ENCODE results near the gene ACAN. TPM values are rescaled to one million over a fixed set of nuclear protein-coding genes. Genes with fewer than 3 reads are reported as not detected.

ACAN gene
- total RNA-seq, 2 donors from 2014 or later = 0.16 TPM; not detected in 1

DNA sequence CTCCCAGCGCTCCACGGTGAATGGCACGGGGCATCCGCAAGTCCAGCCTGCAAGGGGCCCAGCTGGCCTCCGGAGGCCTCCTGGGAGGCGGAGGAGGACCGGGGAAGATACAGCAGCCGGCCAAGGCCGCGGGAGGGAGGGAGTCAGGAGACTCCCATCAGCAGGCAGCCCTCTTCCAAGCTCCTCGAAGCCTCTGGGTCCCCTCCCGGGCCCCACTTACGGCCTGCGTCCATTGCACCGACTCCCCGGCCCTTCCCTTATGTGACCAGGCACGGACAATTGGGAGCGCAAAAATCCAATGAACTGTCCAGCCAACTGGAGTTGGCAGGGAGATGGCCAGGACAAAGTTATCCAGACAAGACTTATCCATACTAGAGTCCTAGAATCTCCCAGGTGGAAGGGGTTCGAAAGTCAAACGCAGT, 109.3 kb downstream of the ACAN start:
- no peak for DNase-seq (ENCODE audit: low spot score)
- Histone ChIP-seq H3K36me3 (peaks cover 31% of the 10 kb centered on the region), H3K4me1 (peaks cover 0 to 52% of the 10 kb centered on the region in 2 donors), H3K27ac (peak overlapping the region; percentile 91 to 97), H3K4me3 (peak overlapping the region; percentile 78 to 80), H3K9me3 (no peaks in the 10 kb centered on the region), H3K27me3 (no peaks in the 10 kb centered on the region)
- no peak for TF ChIP-seq CTCF (IDR thresholded peaks at IDR 0.05)

GRCh38 chr15:88913017-88913849, 110.0 kb downstream of the ACAN start, which contains the start of gene MFGE8:
Gene MFGE8, minus strand, starts transcription at chr15:88913379. Its CDS starts 60 bp downstream, at chr15:88913319.
- H3K9me3 ChIP-seq = no peaks in the 10 kb centered on the region
- H3K27me3 ChIP-seq = no peaks in the 10 kb centered on the region
- peak within 1 kb of the TSS; percentile 91 to 97 for H3K27ac ChIP-seq
- peak within 1 kb of the TSS; percentile 78 to 80 for H3K4me3 ChIP-seq
- peaks cover 24% of the 10 kb centered on the region for H3K36me3 ChIP-seq
- TF ChIP-seq CTCF (IDR thresholded peaks at IDR 0.05) = peak in 1 of 2 donors; percentile 45
- peaks cover 0 to 50% of the 10 kb centered on the region in 2 donors for H3K4me1 ChIP-seq
- no peak for DNase-seq (ENCODE audit: low spot score)

DNA sequence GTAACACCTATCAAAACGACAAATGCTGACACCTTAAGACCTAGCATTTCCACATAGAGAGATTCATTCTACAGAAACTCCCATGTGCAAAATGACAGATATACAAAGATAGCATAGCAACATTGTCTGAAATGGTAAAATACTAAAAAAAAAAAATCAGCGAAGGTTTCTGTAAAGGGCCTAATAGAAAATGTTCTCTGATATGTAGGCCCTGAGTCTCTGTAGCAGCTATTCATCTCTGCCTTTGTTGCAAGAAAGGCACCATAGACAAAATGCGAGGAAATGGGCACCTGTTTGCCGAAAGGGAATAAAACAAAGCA, 110.6 kb downstream of the ACAN start:
- no peaks in the 10 kb centered on the region for H3K9me3 ChIP-seq
- TF ChIP-seq CTCF (IDR thresholded peaks at IDR 0.05) = no peak
- H3K36me3 ChIP-seq = peaks cover 18% of the 10 kb centered on the region
- H3K4me1 ChIP-seq = peaks cover 0 to 49% of the 10 kb centered on the region in 2 donors
- H3K27me3 ChIP-seq = no peaks in the 10 kb centered on the region
- peak overlapping the region in 1 of 2 donors; percentile 80 for H3K4me3 ChIP-seq
- H3K27ac ChIP-seq = peak overlapping the region in 1 of 2 donors; percentile 97
- no peak for DNase-seq (ENCODE audit: low spot score)

GRCh38 chr15:88915354-88915753, 112.1 kb downstream of the ACAN start:
- TF ChIP-seq CTCF (IDR thresholded peaks at IDR 0.05) = no peak
- Histone ChIP-seq H3K36me3 (peaks cover 3% of the 10 kb centered on the region), H3K27ac (no peak overlapping the region), H3K27me3 (no peaks in the 10 kb centered on the region), H3K4me1 (peaks cover 0 to 38% of the 10 kb centered on the region in 2 donors), H3K9me3 (no peaks in the 10 kb centered on the region), H3K4me3 (no peak overlapping the region)
- no peak for DNase-seq (ENCODE audit: low spot score)

DNA sequence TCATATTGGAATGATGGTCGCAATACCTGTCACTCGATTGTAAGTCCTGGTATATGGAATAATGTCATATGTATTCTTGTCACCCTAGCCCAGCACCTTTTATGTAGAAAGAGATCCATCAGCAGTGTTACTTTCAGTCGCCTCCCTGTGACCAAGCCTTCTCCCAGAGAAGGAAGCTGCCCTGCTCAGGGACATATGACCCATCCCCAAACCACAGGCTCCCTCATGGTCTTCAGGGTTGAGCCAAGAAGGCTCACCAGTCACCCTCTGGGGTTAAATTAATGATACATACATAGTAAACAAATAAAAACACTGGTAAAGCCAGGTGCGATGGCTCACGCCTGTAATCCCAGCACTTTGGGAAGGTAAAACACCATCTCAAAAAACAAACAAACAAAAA, 114.5 kb downstream of the ACAN start:
- Histone ChIP-seq H3K4me1 (peaks cover 0 to 14% of the 10 kb centered on the region in 2 donors), H3K27ac (peak overlapping the region; percentile 17 to 60), H3K4me3 (no peak overlapping the region), H3K27me3 (no peaks in the 10 kb centered on the region), H3K9me3 (no peaks in the 10 kb centered on the region), H3K36me3 (no peaks in the 10 kb centered on the region)
- no peak for DNase-seq (ENCODE audit: low spot score)
- TF ChIP-seq CTCF (IDR thresholded peaks at IDR 0.05) = no peak

Measured in right atrium auricular region (tissue), 2 donors.